H9 (cell line): ENCODE results near the gene CADM1. TPM values are rescaled to one million over a fixed set of nuclear protein-coding genes. Genes with fewer than 3 reads are reported as not detected.

Source experiments
- DNase-seq: peaks from one replicate; pipeline ENCODE4 v3.0.0-alpha.2; 2017
- H2AFZ ChIP-seq: one replicate; pipeline ENCODE4 v1.6.1; 2013; ENCODE audit warnings: mild to moderate bottlenecking, low read length, control low read depth, moderate library complexity
- H2AK5ac ChIP-seq: 2 replicates; pipeline ENCODE4 v1.6.1; 2013; ENCODE audit warnings: low read length, control low read depth, mixed read lengths; ENCODE audit not compliant: insufficient read length
- H2BK120ac ChIP-seq: one replicate; pipeline ENCODE4 v1.6.1; 2013; ENCODE audit warnings: low read depth, mild to moderate bottlenecking, low read length, control low read depth, inconsistent platforms; ENCODE audit not compliant: poor library complexity, severe bottlenecking
- H2BK12ac ChIP-seq: 2 replicates; pipeline ENCODE4 v1.6.1; 2013; ENCODE audit warnings: low read length, control low read depth, mixed read lengths, low read depth; ENCODE audit not compliant: insufficient read length
- H2BK15ac ChIP-seq: 2 replicates; pipeline ENCODE4 v1.6.1; 2013; ENCODE audit warnings: low read depth, low read length, control low read depth
- H2BK20ac ChIP-seq: one replicate; pipeline ENCODE4 v1.6.1; 2013; ENCODE audit warnings: low read depth, mild to moderate bottlenecking, low read length, control low read depth, inconsistent platforms; ENCODE audit not compliant: poor library complexity, severe bottlenecking
- H2BK5ac ChIP-seq: 2 replicates; pipeline ENCODE4 v1.6.1; 2013; ENCODE audit warnings: low read length, control low read depth, mixed read lengths; ENCODE audit not compliant: insufficient read length
- H3K14ac ChIP-seq: 2 replicates; pipeline ENCODE4 v1.6.1; 2013; ENCODE audit warnings: low read length, control low read depth; ENCODE audit not compliant: insufficient read depth
- H3K18ac ChIP-seq: 2 replicates; pipeline ENCODE4 v1.6.1; 2013; ENCODE audit warnings: low read depth, mild to moderate bottlenecking, mixed read lengths, low read length, control low read depth; ENCODE audit not compliant: insufficient read length
- H3K23ac ChIP-seq: 2 replicates; pipeline ENCODE4 v1.6.1; 2013; ENCODE audit warnings: low read length, control low read depth, mixed read lengths, low read depth; ENCODE audit not compliant: insufficient read length
- H3K23me2 ChIP-seq: 2 replicates; pipeline ENCODE4 v1.6.1; 2013; ENCODE audit warnings: low read depth, mild to moderate bottlenecking, mixed read lengths, low read length, control low read depth; ENCODE audit not compliant: insufficient read length, poor library complexity, severe bottlenecking
- H3K27ac ChIP-seq: 2 replicates; pipeline ENCODE4 v1.5.1; 2013; ENCODE audit warnings: low read length, control low read depth, mixed read lengths, low read depth; ENCODE audit not compliant: insufficient read length
- H3K27me3 ChIP-seq: 2 replicates; pipeline ENCODE4 v1.6.1; 2013; ENCODE audit warnings: low read length, control low read depth, inconsistent platforms; ENCODE audit not compliant: insufficient read depth
- H3K4ac ChIP-seq: 2 replicates; pipeline ENCODE4 v1.6.1; 2013; ENCODE audit warnings: low read depth, mild to moderate bottlenecking, control low read depth, inconsistent platforms, low read length, moderate library complexity
- H3K4me1 ChIP-seq: 2 replicates; pipeline ENCODE4 v1.6.1; 2013; ENCODE audit warnings: low read length, control low read depth, inconsistent platforms; ENCODE audit not compliant: insufficient read depth
- H3K4me2 ChIP-seq: 2 replicates; pipeline ENCODE4 v1.6.1; 2013; ENCODE audit warnings: low read length, control low read depth, mixed read lengths; ENCODE audit not compliant: insufficient read length, insufficient read depth
- H3K56ac ChIP-seq: 2 replicates; pipeline ENCODE4 v1.6.1; 2013; ENCODE audit warnings: low read depth, mild to moderate bottlenecking, mixed read lengths, low read length, control low read depth; ENCODE audit not compliant: insufficient read length
- H3K79me1 ChIP-seq: 2 replicates; pipeline ENCODE4 v1.6.1; 2013; ENCODE audit warnings: low read depth, mild to moderate bottlenecking, moderate library complexity, low read length, control low read depth, inconsistent platforms; ENCODE audit not compliant: insufficient read depth, poor library complexity, severe bottlenecking
- H3K79me2 ChIP-seq: 2 replicates; pipeline ENCODE4 v1.6.1; 2013; ENCODE audit warnings: low read length, control low read depth, inconsistent platforms; ENCODE audit not compliant: insufficient read depth
- H3K9ac ChIP-seq: 2 replicates; pipeline ENCODE4 v1.6.1; 2013; ENCODE audit warnings: low read length, control low read depth, mixed read lengths; ENCODE audit not compliant: insufficient read length; ENCODE audit errors: extremely low read depth
- H3K9me3 ChIP-seq: one replicate; pipeline ENCODE4 v1.6.1; 2013; ENCODE audit warnings: low read depth, low read length, inconsistent platforms; ENCODE audit not compliant: control insufficient read depth
- H3T11ph ChIP-seq: one replicate; pipeline ENCODE4 v1.6.1; 2013; ENCODE audit warnings: mild to moderate bottlenecking, low read length, control low read depth, inconsistent platforms
- H4K20me1 ChIP-seq: one replicate; pipeline ENCODE4 v1.6.1; 2013; ENCODE audit not compliant: control insufficient read depth, insufficient read length, insufficient read depth
- H4K5ac ChIP-seq: 2 replicates; pipeline ENCODE4 v1.6.1; 2013; ENCODE audit warnings: low read depth, mild to moderate bottlenecking, mixed read lengths, low read length, control low read depth; ENCODE audit not compliant: insufficient read length
- H4K8ac ChIP-seq: replicated peaks from 2 replicates; pipeline ENCODE4 v1.6.1; 2013; ENCODE audit warnings: low read length, control low read depth, mixed read lengths, low read depth; ENCODE audit not compliant: insufficient read length
- H4K91ac ChIP-seq: 2 replicates; pipeline ENCODE4 v1.6.1; 2013; ENCODE audit warnings: low read depth, mild to moderate bottlenecking, moderate library complexity, mixed read lengths, low read length, control low read depth; ENCODE audit not compliant: insufficient read length
- H3K27ac Mint-ChIP-seq, 3 experiments: 2 replicates in 2 of 3; 3 replicates in 1 of 3; pipeline ENCODE4 v1.8.0; 2020 to 2021; ENCODE audit warnings: mixed read lengths in 3 of 3, mild to moderate bottlenecking in 1 of 3, moderate library complexity in 1 of 3
- H3K27me3 Mint-ChIP-seq: 2 replicates; pipeline ENCODE4 v1.8.0; 2021; ENCODE audit warnings: low read depth, mild to moderate bottlenecking, moderate library complexity, mixed read lengths
- H3K36me3 Mint-ChIP-seq, 3 experiments: 2 replicates in 2 of 3; 3 replicates in 1 of 3; pipeline ENCODE4 v1.8.0; 2020 to 2021; ENCODE audit warnings: low read depth in 3 of 3, mixed read lengths in 3 of 3; ENCODE audit not compliant: insufficient read depth in 1 of 3
- H3K4me1 Mint-ChIP-seq, 2 experiments: 2 replicates each; pipeline ENCODE4 v1.8.0; 2020; ENCODE audit warnings: mixed read lengths in 2 of 2
- H3K4me3 Mint-ChIP-seq, 2 experiments: 2 replicates in 1 of 2; 3 replicates in 1 of 2; pipeline ENCODE4 v1.8.0; 2020 to 2021; ENCODE audit warnings: mild to moderate bottlenecking in 2 of 2, mixed read lengths in 2 of 2, moderate library complexity in 1 of 2
- H3K9me3 Mint-ChIP-seq, 2 experiments: 2 replicates in 1 of 2; 3 replicates in 1 of 2; pipeline ENCODE4 v1.8.0; 2020; ENCODE audit warnings: mild to moderate bottlenecking in 2 of 2, mixed read lengths in 2 of 2, moderate library complexity in 1 of 2
- CTCF ChIP-seq: fragments of 200-600 bp; sonication (generic); conservative IDR thresholded peaks from 3 replicates; pipeline ENCODE4 v1.8.0; 2021; ENCODE audit warnings: antibody characterized with exemption, mild to moderate bottlenecking
- WGBS: extraction: QIAGEN DNeasy Blood & Tissue Kit; methylation state at CpG from one replicate; pipeline ENCODE4 v1.1.7; 2013; ENCODE audit warnings: missing lambda C conversion rate, low lambda C conversion rate, mixed read lengths; ENCODE audit not compliant: insufficient read length; ENCODE audit errors: extremely low coverage; 5-methylcytosine and 5-hydroxymethylcytosine counted together
- total RNA-seq: library from RNA; stranded (reverse); gene quantifications from 2 replicates; pipeline ENCODE4 v1.2.1, GENCODE V29; 2021

The CADM1 gene
- total RNA-seq, 1 experiment from 2014 or later, result 11.9 TPM

- Histone ChIP-seq H3K9me3 (no peaks in the 10 kb centered on the region), H3K14ac (no peak overlapping the region), H2BK5ac (no peak overlapping the region), H2AK5ac (no peak overlapping the region), H2BK20ac (no peak overlapping the region), H3K79me2 (no peaks in the 10 kb centered on the region), H3K4me2 (no peak overlapping the region), H3K56ac (no peak overlapping the region), H3K9ac (no peak overlapping the region), H2AFZ (no peak overlapping the region), H4K8ac (no peak overlapping the region), H4K20me1 (no peaks in the 10 kb centered on the region), H2BK15ac (no peak overlapping the region), H3T11ph (no peak overlapping the region), H2BK12ac (no peak overlapping the region), H4K5ac (no peak overlapping the region), H3K23me2 (no peaks in the 10 kb centered on the region), H3K23ac (no peak overlapping the region), H3K18ac (no peak overlapping the region), H3K79me1 (no peaks in the 10 kb centered on the region), H3K27ac (no peak overlapping the region), H2BK120ac (no peak overlapping the region), H3K4ac (no peak overlapping the region), H3K27me3 (no peaks in the 10 kb centered on the region), H3K4me1 (no peaks in the 10 kb centered on the region), H4K91ac (no peak overlapping the region)
- no peak for TF ChIP-seq CTCF
- peaks cover 64% of the 10 kb centered on the region for H3K27me3 Mint-ChIP-seq
- H3K27ac Mint-ChIP-seq, result no peak overlapping the region
- peaks cover 8% of the 10 kb centered on the region in 2 experiments for H3K4me1 Mint-ChIP-seq
- H3K4me3 Mint-ChIP-seq, result no peak overlapping the region
- no peak for DNase-seq
- no peaks in the 10 kb centered on the region for H3K9me3 Mint-ChIP-seq
- no peaks in the 10 kb centered on the region for H3K36me3 Mint-ChIP-seq
- no CpG with 5 or more reads among the region's 4 CpGs for WGBS
These were observed 126.3 kb downstream of the CADM1 start for GRCh38 chr11:115377882-115378296.
